ENCODE data around the gene ALG14.
"Not testable (repeated sequence)": the region's sequence is repeated elsewhere in the genome, so short reads cannot be mapped to it uniquely, and the experiment has no call there.

ALG14 gene

GRCh38 chr1:94947437-94947836 lies 125.3 kb downstream of the ALG14 start:
- no peak for DNase-seq (ENCODE audit: insufficient read length, low spot score)
- no peak for FAIRE-seq

GRCh38 chr1:94946886-94947285 lies 125.9 kb downstream of the ALG14 start:
- DNase-seq (ENCODE audit: insufficient read length, low spot score) (no peak), FAIRE-seq (no peak)
- no peak for TF ChIP-seq POLR2A (IDR thresholded peaks at IDR 0.05; ENCODE audit: low read depth, low read length)

More at GRCh38 chr1:94947437-94947836, 125.3 kb downstream of the ALG14 start:
- TF ChIP-seq POLR2A (IDR thresholded peaks at IDR 0.05; ENCODE audit: low read depth, low read length), result no peak

- FAIRE-seq, result no peak
- no peak for TF ChIP-seq POLR2A (IDR thresholded peaks at IDR 0.05; ENCODE audit: low read depth, low read length)
- no peak for DNase-seq (ENCODE audit: insufficient read length, low spot score)
These were observed 130.3 kb downstream of the ALG14 start for GRCh38 chr1:94942171-94943128.

GRCh38 chr1:94941480-94941879 lies 131.3 kb downstream of the ALG14 start:
- not testable (repeated sequence) for FAIRE-seq; DNase-seq (ENCODE audit: insufficient read length, low spot score)

GRCh38 chr1:94940738-94941137 lies 132.0 kb downstream of the ALG14 start:
- no peak for TF ChIP-seq POLR2A (IDR thresholded peaks at IDR 0.05; ENCODE audit: low read depth, low read length)
- DNase-seq (ENCODE audit: insufficient read length, low spot score) (no peak), FAIRE-seq (no peak)

GRCh38 chr1:94937820-94938219 lies 134.9 kb downstream of the ALG14 start:
- TF ChIP-seq POLR2A (IDR thresholded peaks at IDR 0.05; ENCODE audit: low read depth, low read length), result no peak
- no peak for FAIRE-seq
- no peak for DNase-seq (ENCODE audit: insufficient read length, low spot score)

GRCh38 chr1:94936861-94937620 lies 135.7 kb downstream of the ALG14 start:
- no peak for DNase-seq (ENCODE audit: insufficient read length, low spot score)

GRCh38 chr1:94935476-94935875 lies 137.3 kb downstream of the ALG14 start:
- no peak for TF ChIP-seq POLR2A (IDR thresholded peaks at IDR 0.05; ENCODE audit: low read depth, low read length)
- DNase-seq (ENCODE audit: insufficient read length, low spot score) (no peak), FAIRE-seq (no peak)

More at GRCh38 chr1:94936861-94937620, 135.7 kb downstream of the ALG14 start:
- FAIRE-seq, result peak; percentile 45
- TF ChIP-seq POLR2A (IDR thresholded peaks at IDR 0.05; ENCODE audit: low read depth, low read length), result no peak

- no peak for TF ChIP-seq POLR2A (IDR thresholded peaks at IDR 0.05; ENCODE audit: low read depth, low read length)
- no peak for FAIRE-seq
These were observed 137.7 kb downstream of the ALG14 start for GRCh38 chr1:94935034-94935433.

GRCh38 chr1:94934551-94934950 lies 138.2 kb downstream of the ALG14 start:
- no peak for TF ChIP-seq POLR2A (IDR thresholded peaks at IDR 0.05; ENCODE audit: low read depth, low read length)
- no peak for DNase-seq (ENCODE audit: insufficient read length, low spot score)
- FAIRE-seq, result no peak

More at GRCh38 chr1:94935034-94935433, 137.7 kb downstream of the ALG14 start:
- DNase-seq (ENCODE audit: insufficient read length, low spot score), result no peak

- FAIRE-seq, result no peak
- no peak for TF ChIP-seq POLR2A (IDR thresholded peaks at IDR 0.05; ENCODE audit: low read depth, low read length)
- no peak for DNase-seq (ENCODE audit: insufficient read length, low spot score)
These were observed 141.4 kb downstream of the ALG14 start for GRCh38 chr1:94931254-94931841.

- no peak for TF ChIP-seq POLR2A (IDR thresholded peaks at IDR 0.05; ENCODE audit: low read depth, low read length)
- FAIRE-seq, result no peak
- DNase-seq (ENCODE audit: insufficient read length, low spot score), result no peak
These were observed 143.2 kb downstream of the ALG14 start for GRCh38 chr1:94929351-94930217.

GRCh38 chr1:94928293-94928939 lies 144.3 kb downstream of the ALG14 start:
- TF ChIP-seq POLR2A (IDR thresholded peaks at IDR 0.05; ENCODE audit: low read depth, low read length), result no peak
- DNase-seq (ENCODE audit: insufficient read length, low spot score) (no peak), FAIRE-seq (no peak)

Measured in H54 (cell line).